ENCODE results near the gene GFER.
"Not testable (repeated sequence)": the region's sequence is repeated elsewhere in the genome, so short reads cannot be mapped to it uniquely, and the experiment has no call there.

Gene GFER

GRCh38 chr16:2008631-2009163 is 24.7 kb downstream of the GFER start:
- DNase-seq, result no peak

DNA sequence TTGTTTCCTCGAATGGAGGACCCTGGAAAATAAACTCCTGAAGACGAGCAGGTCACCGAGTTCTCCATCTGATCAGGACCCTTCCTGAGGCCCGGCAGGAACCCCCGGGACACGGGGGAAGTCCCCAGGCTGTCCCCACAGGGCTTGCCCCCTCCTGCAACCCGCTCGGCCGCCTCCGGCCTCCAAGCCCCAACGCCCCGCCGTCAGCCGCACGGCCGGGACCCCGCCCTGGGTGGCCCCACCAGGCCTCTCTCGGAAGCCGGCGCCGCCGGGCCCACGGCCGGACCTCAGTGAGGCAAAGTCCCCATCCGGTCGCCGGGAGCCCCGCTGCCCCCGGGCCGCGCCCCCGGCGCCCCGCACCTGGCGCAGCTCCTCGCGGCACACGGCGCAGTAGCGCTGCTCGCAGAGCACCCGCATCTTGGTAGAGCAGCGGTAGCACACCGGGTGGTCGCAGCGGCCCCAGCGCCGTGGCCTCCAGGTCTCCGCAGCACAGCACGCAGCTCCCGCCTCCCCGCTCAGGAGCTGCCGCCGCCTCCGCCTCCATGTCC is 25.2 kb downstream of the GFER start:
- DNase-seq, result no peak

GRCh38 chr16:2009791-2010510 is 26.0 kb downstream of the GFER start, which contains the start of gene ZNF598:
Gene ZNF598 (minus strand): TSS chr16:2009821.
- DNase-seq, result peak; percentile 84

DNA sequence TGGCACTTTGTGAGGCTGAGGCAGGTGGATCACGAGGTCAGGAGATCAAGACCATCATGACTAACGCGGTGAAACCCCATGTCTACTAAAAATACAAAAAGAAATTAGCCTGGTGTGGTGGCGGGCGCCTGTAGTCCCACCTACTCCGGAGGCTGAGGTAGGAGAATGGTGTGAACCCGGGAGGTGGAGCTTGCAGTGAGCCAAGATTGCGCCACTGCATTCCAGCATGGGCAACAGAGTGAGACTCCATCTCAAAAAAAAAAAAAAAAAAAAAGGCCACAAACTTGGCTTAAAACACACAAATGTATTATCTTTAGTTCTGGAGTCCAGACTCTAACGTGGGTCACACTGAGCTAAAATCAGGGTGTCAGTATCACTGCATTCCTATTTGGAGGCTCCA is 27.7 kb downstream of the GFER start:
- not testable (repeated sequence) for DNase-seq

DNA sequence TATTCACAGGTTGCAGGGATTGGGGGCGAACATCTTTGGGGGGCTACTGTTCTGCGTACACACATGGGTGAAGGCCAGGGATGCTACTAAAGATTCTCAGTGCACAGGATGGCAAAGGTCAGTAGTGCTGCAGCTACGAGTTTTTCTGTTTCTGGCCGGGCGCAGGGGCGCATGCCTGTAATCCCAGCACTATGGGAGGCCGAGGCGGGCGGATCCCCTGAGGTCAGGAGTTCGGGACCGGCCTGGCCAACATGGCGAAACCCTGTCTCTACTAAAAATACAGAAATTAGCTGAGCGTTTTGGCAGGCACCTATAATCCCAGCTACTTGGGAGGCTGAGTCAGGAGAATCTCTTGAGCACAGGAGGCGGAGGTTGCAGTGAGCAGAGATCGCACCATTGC is 29.5 kb downstream of the GFER start:
- DNase-seq, result no peak

GRCh38 chr16:2015117-2015946 is 31.3 kb downstream of the GFER start:
- DNase-seq, result no peak

GRCh38 chr16:2015947-2016208 is 31.9 kb downstream of the GFER start:
- DNase-seq, result no peak

DNA sequence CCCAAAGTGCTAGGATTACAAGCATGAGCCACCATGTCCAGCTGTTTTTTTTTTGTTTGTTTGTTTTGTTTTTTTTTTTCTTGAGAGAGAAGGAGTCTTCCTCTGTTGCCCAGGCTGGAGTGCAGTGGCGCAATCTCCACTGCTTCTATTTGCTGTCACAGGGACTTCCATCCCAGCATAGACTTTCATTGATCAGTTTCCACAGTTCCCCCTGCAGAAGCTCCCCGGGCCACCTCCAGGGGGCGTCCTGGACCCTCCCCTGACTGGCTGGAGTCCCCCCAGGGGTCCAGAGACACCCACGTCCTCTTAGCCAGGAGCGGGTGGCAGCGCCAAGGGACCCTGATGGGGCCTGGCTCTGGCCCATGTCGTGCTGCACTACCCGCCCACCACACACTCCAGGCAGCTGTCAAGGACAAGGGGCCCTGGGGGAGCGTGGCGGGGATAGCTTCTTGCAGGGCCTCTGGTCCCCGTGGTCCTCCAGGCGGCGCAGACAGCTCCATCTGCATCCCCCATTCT is 32.5 kb downstream of the GFER start:
- no peak for DNase-seq

DNA sequence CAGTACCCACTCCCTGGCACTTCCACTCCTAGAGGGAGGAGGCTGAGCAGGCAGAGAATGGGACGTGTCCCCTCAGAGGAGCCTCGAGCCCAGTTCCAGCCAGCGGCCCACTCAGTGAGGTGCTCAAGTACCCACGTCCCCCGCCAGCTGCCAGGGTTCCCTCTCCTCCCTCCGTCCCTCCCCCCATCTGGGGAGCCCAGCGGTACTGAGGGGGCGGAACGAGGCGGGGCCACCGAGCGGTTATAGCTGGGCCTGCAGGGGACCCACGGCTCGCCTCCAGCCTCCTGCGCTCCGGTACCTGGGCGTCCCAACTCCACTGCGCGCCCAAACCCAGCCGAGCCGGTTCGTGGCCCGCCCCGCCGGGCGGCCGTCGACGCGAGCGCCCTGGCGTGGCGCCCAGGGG is 35.5 kb downstream of the GFER start, which contains the start of gene NPW:
Gene NPW (plus strand): TSS at position 268 of the 403 bp plus-strand sequence.
- DNase-seq, result no peak

GRCh38 chr16:2019921-2020831 is 36.2 kb downstream of the GFER start:
- no peak for DNase-seq

- DNase-seq, result no peak
Measured at GRCh38 chr16:2022723-2023091, 38.7 kb downstream of the GFER start.

- peak; percentile 90 for DNase-seq
Measured at GRCh38 chr16:2023092-2024031, 39.4 kb downstream of the GFER start.

DNA sequence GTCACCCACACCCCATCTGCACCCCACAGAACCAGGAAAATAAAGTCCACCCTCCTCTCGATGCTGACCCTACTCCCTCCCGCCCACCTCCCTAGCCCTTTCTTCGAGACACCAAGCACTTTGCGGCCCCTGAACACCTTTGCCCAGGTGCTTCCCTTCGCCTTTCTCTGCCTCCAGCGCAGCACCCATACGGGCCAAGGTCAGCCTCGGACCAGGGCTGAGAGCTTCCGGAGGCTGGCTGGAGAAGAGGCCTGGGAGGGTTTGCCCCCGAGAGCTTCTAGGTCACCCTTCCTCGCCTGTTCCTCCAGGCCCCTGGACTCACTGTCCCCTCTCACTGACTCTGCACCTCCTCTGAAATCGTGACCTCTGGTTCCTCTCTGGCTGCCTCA is 40.0 kb downstream of the GFER start:
- DNase-seq, result no peak

- DNase-seq, result no peak
Measured at GRCh38 chr16:2025251-2025650, 41.3 kb downstream of the GFER start.

- no peak for DNase-seq
Measured at GRCh38 chr16:2025878-2026460, 42.0 kb downstream of the GFER start.

DNA sequence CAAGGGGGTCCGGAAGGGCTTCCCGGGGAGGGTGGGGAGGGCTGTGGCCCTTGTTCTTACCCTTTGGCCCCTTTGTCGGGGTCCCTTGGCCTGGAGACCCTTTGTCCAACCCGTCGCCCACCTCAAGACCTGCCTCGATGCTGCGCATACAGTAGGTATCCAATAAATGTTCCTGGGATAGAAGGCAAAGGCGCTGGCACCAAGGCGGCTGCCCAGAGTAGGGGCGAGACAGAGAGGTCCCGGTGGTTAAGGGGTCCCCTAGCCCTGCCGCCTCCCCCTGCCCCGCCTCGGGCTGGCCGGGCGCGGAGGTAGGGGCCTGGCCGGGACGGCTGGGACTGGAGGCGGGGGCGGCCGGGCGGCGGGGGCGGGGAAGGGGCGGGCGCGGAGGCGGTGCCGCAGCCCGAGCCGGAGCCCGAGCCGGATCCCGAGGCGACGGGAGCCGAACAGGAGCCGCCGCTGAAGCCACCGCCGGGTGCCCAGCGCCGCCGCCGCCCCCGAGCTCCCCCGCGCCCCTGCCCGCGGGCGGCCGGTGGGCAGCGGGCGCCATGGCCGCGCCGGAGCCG is 42.5 kb downstream of the GFER start, which contains the start of gene NHERF2:
Gene NHERF2 (plus strand): TSS at position 442 of the 563 bp plus-strand sequence. CDS start 104 bp downstream, at position 546.
- no peak for DNase-seq

GRCh38 chr16:2027024-2028010 is 43.3 kb downstream of the GFER start:
- DNase-seq, result no peak

- no peak for DNase-seq
Measured at GRCh38 chr16:2028146-2028545, 44.2 kb downstream of the GFER start.

DNA sequence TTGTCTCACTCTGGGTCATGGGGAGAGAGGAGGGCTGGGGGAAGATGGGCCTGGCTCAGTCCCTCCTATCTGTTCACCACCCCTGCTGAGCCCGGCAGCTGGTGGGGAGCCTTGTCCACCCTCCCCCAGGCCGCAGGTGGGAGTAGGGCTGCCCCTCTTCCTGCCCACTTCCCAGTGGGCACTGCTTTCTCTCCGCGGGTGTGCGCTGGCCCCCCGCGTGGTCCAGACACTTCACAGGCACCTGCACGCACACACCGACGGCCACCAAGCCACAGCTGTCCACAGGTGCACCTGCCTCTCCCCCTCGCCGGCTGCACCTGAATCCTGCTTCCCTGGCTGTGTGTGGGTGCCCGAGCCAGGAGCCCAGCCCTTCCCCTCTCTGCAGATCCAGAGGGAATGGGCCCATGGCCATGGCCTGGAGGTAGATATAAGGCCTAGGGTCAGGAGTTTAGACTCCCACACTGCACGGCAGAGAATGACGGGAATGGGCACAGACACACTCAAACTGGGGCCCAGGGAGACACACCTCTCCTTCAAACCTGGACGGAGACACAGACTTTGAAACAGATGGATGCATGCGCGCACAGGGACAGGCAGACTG is 44.7 kb downstream of the GFER start:
- no peak for DNase-seq
